Testis (tissue), 3 donors: ENCODE results near the gene ABCD1. TPM values are rescaled to one million over a fixed set of nuclear protein-coding genes. Genes with fewer than 3 reads are reported as not detected.

Experiments
- DNase-seq: peaks from one replicate; pipeline ENCODE4 v3.0.0-alpha.2; 2019
- H3K27ac ChIP-seq, 2 donors: fragments of 200-600 bp; sonication (generic); one replicate each; pipeline ENCODE4 v1.5.1; 2019
- H3K27me3 ChIP-seq: fragments of 200-600 bp; sonication (generic); one replicate; pipeline ENCODE4 v1.5.1; 2019
- H3K36me3 ChIP-seq: fragments of 200-600 bp; sonication (generic); one replicate; pipeline ENCODE4 v1.5.1; 2017; ENCODE audit warnings: low read depth; ENCODE audit errors: missing control alignments
- H3K4me1 ChIP-seq: fragments of 200-600 bp; sonication (generic); one replicate; pipeline ENCODE4 v1.5.1; 2019
- H3K4me3 ChIP-seq, 2 donors: fragments of 200-600 bp; sonication (generic); one replicate each; pipeline ENCODE4 v1.5.1; 2017 to 2019
- H3K9me3 ChIP-seq: fragments of 200-600 bp; sonication (generic); one replicate; pipeline ENCODE4 v1.5.1; 2017
- POLR2A ChIP-seq: fragments of 450-650 bp; IDR thresholded peaks from one replicate; pipeline ENCODE4 v1.6.1; 2017; ENCODE audit warnings: antibody characterized with exemption, mild to moderate bottlenecking, moderate library complexity
- WGBS, 2 donors: methylation state at CpG; one replicate each; pipeline ENCODE4 v1.1.5; 2018; 5-methylcytosine and 5-hydroxymethylcytosine counted together
- intact Hi-C: fragments of 100-400 bp; cut with DNase I; formaldehyde crosslinking; loops from one replicate; pipeline ENCODE4 v1.15.1; 2023; ENCODE audit warnings: low total_unique reads
- polyA plus RNA-seq: library from polyadenylated mRNA; stranded (reverse); fragments of 350-450 nt; fragmentation: Illumina TruSeq; extraction: RNeasy Lipid Tissue Mini Kit (QIAGEN cat#74804); gene quantifications from one replicate; pipeline ENCODE4 v1.2.3, GENCODE V29; 2014; ENCODE audit warnings: low read depth, low replicate concordance; ENCODE audit not compliant: insufficient read depth
- total RNA-seq, 2 donors: library from RNA; depleted of rRNA; stranded (reverse); fragments of >200 nt; gene quantifications; one replicate each; pipeline ENCODE4 v1.2.3, GENCODE V29; 2016
- TF ChIP-seq, protein P1 (sequence below), 3 experiments: fragments of 450-650 bp in 2 of 3; fragments of 200-600 bp in 1 of 3; sonication (generic) in 1 of 3; IDR thresholded peaks; one replicate each; pipeline ENCODE4 v1.5.1; 2016 to 2019; ENCODE audit warnings: antibody characterized with exemption in 3 of 3, mild to moderate bottlenecking in 2 of 3, moderate library complexity in 1 of 3

The ABCD1 gene
- total and polyA plus RNA-seq, 3 donors from 2014 or later: 34.3 to 112 (median 84.4) TPM

DNA sequence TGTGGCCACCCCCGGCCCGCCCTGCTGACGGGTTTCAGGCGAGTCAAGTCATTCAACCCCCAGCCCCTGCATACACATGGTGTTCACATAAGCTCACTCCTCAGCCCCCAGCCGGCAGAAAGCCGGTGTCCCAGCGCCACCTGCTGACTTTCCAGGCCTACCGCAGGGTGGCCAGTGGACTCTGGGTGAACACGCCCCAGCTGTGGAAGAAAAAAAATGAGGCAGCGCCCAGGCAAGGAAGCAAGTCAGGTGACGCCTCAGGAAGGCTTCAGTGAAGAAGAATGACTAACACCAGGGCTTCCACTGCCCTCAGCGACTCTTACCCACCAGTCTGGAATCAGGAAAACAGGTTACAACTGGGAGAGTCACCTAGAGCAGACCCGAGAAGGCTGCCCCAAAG, 16.2 kb upstream of the ABCD1 start:
- WGBS, 2 donors: 29 to 36% methylated on average over 5 to 11 of the region's 13 CpGs
- Histone ChIP-seq H3K4me1 (no peaks in the 10 kb centered on the region), H3K27ac (no peak overlapping the region), H3K27me3 (no peaks in the 10 kb centered on the region), H3K36me3 (no peaks in the 10 kb centered on the region), H3K4me3 (no peak overlapping the region), H3K9me3 (no peaks in the 10 kb centered on the region)
- TF ChIP-seq, protein P1, sequence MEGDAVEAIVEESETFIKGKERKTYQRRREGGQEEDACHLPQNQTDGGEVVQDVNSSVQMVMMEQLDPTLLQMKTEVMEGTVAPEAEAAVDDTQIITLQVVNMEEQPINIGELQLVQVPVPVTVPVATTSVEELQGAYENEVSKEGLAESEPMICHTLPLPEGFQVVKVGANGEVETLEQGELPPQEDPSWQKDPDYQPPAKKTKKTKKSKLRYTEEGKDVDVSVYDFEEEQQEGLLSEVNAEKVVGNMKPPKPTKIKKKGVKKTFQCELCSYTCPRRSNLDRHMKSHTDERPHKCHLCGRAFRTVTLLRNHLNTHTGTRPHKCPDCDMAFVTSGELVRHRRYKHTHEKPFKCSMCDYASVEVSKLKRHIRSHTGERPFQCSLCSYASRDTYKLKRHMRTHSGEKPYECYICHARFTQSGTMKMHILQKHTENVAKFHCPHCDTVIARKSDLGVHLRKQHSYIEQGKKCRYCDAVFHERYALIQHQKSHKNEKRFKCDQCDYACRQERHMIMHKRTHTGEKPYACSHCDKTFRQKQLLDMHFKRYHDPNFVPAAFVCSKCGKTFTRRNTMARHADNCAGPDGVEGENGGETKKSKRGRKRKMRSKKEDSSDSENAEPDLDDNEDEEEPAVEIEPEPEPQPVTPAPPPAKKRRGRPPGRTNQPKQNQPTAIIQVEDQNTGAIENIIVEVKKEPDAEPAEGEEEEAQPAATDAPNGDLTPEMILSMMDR (IDR thresholded peaks at IDR 0.05): peak; percentile 31 to 59 (median 49)
- TF ChIP-seq POLR2A: no peak
- DNase-seq: peak; percentile 70
- intact Hi-C loops: no loop called here

DNA sequence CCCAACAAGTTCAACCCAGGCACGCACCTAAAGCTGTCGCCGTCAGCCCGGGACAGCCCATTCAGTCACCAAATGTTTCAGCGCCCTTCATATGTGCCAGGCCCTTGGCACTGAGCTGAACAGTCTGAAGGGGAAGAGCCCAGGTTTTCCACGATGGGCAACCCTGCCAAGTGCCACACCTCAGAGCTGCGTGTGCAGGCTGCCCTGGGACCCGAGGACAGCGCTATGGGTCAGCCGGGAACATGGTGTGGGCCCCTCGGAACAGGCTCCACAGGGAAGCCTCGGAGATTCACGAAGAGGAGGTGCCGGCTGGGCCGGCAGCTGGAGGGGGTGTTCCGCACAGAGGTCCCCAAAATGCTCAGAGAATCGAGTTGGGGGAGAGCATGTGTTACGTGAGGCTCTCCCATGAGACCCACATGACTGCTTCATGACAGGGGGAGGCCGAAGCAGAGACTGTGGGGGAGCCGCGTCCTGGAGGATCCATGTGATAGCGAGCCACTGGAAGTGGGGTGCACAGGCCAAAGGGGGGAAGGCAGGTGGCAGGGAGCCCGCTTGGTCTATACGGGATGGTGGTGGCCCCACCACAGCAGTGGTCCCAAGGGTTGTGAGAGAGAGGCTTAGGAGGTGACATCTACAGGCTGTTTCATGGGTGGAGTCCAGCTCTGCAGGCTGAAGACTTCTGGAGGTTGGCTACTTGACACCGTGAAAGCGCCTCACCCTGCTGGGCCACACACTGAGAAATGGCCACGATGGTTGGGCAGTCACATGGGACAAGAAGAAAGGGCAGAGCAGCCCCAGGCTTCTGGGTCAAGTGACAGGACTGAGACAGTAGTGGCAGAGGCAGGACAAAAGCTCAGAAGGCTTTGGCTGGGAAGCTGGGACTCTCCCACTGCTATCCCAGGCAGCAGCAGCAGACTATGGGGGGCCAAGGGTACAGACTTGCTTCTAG, 14.7 kb upstream of the ABCD1 start:
- Histone ChIP-seq H3K4me3 (no peak overlapping the region), H3K27me3 (no peaks in the 10 kb centered on the region), H3K9me3 (no peaks in the 10 kb centered on the region), H3K27ac (no peak overlapping the region), H3K36me3 (no peaks in the 10 kb centered on the region), H3K4me1 (no peaks in the 10 kb centered on the region)
- 76 to 81% methylated on average over 12 to 26 of the region's 27 CpGs for WGBS, 2 donors
- DNase-seq: no peak
- TF ChIP-seq, protein P1 (IDR thresholded peaks at IDR 0.05): no peak
- TF ChIP-seq POLR2A: no peak
- intact Hi-C loops: no loop called here

DNA sequence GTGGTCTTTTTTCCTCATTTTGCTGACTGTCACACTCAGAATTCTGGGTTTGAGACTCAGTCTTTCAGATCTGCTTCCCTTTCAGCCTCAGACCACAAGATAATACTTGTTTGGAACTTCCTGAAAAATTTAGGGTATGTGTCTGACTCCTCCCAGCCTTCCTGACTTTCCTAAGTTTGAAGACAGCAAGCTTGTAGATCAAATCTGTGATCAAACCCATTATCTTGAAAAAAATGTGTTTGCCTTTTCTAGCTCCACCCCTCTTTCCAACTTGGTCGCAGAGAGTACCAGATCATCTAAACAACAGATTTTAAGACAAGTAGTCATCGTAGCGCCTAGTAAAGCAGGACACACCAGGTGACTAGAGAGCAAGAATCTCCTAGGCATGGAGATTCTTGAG, 10.4 kb upstream of the ABCD1 start:
- TF ChIP-seq, protein P1 (IDR thresholded peaks at IDR 0.05): no peak
- no peak for TF ChIP-seq POLR2A
- H3K9me3 ChIP-seq: no peaks in the 10 kb centered on the region
- H3K27ac ChIP-seq: no peak overlapping the region
- WGBS, 2 donors: 86 to 96% methylated on average over 3 of the region's 3 CpGs
- no peak overlapping the region for H3K4me3 ChIP-seq
- H3K36me3 ChIP-seq: no peaks in the 10 kb centered on the region
- intact Hi-C loops: no loop called here
- H3K27me3 ChIP-seq: no peaks in the 10 kb centered on the region
- H3K4me1 ChIP-seq: no peaks in the 10 kb centered on the region
- no peak for DNase-seq

DNA sequence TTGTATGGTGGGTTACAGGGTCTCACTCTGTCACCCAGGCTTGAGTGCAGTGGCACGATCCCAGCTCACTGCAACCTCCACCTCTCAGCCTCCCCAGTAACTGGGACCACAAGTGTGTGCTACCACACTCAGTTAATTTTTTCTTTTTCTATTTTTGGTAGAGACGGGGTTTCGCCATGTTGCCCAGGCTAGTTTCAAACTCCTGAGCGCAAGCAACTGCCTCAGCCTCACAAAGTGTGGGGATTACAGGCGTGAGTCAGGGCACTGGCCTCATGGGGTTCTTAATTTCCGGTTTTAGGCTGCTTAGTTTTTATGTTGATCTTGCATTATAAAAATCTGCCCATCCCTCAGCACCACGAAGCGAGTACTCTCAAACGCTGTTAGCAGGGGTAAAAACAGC, 7.2 kb upstream of the ABCD1 start:
- no peaks in the 10 kb centered on the region for H3K36me3 ChIP-seq
- TF ChIP-seq POLR2A: no peak
- TF ChIP-seq, protein P1 (IDR thresholded peaks at IDR 0.05): no peak
- no peak for DNase-seq
- no peaks in the 10 kb centered on the region for H3K4me1 ChIP-seq
- intact Hi-C loops: no loop called here
- no peak overlapping the region for H3K27ac ChIP-seq
- no peaks in the 10 kb centered on the region for H3K9me3 ChIP-seq
- H3K27me3 ChIP-seq: no peaks in the 10 kb centered on the region
- H3K4me3 ChIP-seq: no peak overlapping the region
- 93 to 96% methylated on average over 9 of the region's 9 CpGs for WGBS, 2 donors
